Transverse colon (tissue), 4 donors: Measurements from ENCODE around the gene TSG101.

Experiments used
- POLR2A ChIP-seq: fragments of 450-650 bp; IDR thresholded peaks from one replicate; pipeline ENCODE4 v1.6.1; 2016; ENCODE audit warnings: antibody characterized with exemption, mild to moderate bottlenecking, moderate library complexity
- POLR2AphosphoS5 ChIP-seq, 3 donors: sonication (generic); formaldehyde crosslinking; IDR thresholded peaks; one replicate each; pipeline ENCODE4 v1.6.1; 2016; ENCODE audit warnings: antibody characterized with exemption in 3 of 3
- TF ChIP-seq, protein P1 (sequence below), 5 experiments: fragments of 200-600 bp in 3 of 5; fragments of 450-650 bp in 2 of 5; sonication (generic) in 3 of 5; IDR thresholded peaks; 1 replicate in 2 of 5; 2 replicates in 3 of 5; pipeline ENCODE4 v1.5.1; 2016 to 2017; ENCODE audit warnings: antibody characterized with exemption in 5 of 5, inconsistent platforms in 3 of 5, mild to moderate bottlenecking in 2 of 5, moderate library complexity in 1 of 5

DNA sequence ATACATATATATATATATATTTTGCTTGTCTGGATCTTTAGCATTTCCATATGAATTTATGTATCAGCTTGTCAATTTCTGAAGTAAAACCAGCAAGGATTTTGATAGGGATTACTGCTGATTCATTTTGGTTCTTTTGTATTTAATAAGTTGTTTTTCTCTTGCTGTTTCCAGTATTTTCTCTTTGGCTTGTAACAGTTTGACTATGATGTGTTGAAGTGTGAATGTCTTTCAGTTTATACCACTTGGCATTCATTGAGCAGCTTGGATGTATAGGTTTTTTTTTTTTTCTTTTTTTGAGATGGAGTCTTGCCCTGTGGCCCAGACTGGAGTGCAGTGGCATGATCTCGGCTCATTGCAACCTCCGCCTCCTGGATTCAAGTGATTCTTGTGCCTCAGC, 58.7 kb downstream of the TSG101 start:
- no peak for TF ChIP-seq POLR2AphosphoS5 (IDR thresholded peaks at IDR 0.05)
- TF ChIP-seq, protein P1, sequence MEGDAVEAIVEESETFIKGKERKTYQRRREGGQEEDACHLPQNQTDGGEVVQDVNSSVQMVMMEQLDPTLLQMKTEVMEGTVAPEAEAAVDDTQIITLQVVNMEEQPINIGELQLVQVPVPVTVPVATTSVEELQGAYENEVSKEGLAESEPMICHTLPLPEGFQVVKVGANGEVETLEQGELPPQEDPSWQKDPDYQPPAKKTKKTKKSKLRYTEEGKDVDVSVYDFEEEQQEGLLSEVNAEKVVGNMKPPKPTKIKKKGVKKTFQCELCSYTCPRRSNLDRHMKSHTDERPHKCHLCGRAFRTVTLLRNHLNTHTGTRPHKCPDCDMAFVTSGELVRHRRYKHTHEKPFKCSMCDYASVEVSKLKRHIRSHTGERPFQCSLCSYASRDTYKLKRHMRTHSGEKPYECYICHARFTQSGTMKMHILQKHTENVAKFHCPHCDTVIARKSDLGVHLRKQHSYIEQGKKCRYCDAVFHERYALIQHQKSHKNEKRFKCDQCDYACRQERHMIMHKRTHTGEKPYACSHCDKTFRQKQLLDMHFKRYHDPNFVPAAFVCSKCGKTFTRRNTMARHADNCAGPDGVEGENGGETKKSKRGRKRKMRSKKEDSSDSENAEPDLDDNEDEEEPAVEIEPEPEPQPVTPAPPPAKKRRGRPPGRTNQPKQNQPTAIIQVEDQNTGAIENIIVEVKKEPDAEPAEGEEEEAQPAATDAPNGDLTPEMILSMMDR (IDR thresholded peaks at IDR 0.05), result no peak
- TF ChIP-seq POLR2A, result no peak
